SK-N-SH (cell line): Measurements from ENCODE around the gene GORASP1. TPM values are rescaled to one million over a fixed set of nuclear protein-coding genes. Genes with fewer than 3 reads are reported as not detected.

Experiments
- CTCF ChIA-PET: fragments of 300-600, 350-600 bp; formaldehyde crosslinking; extraction: SDS; loops from one replicate; lab custom pipeline; 2021; lab: Yijun Ruan, JAX
- POLR2A ChIA-PET: fragments of 350-600 bp; sonication (Branson Sonifier 250); formaldehyde crosslinking; extraction: SDS; loops from one replicate; lab custom pipeline; 2020; ENCODE audit warnings: antibody characterized with exemption, inconsistent platforms; lab: Yijun Ruan, JAX
- DNase-seq: peaks from one replicate; pipeline ENCODE4 v3.0.0; 2012
- H2AFZ ChIP-seq: fragments of 200-600 bp; sonication (generic); 2 replicates; pipeline ENCODE4 v1.8.1; 2016; ENCODE audit warnings: antibody characterized with exemption, mild to moderate bottlenecking, low read depth
- H3F3A ChIP-seq: fragments of 200-600 bp; sonication (generic); replicated peaks from 2 replicates; pipeline ENCODE3; 2016; ENCODE audit warnings: antibody characterized with exemption, mild to moderate bottlenecking; ENCODE audit not compliant: insufficient read depth
- H3K27ac ChIP-seq, 2 experiments: fragments of 200-500 bp in 1 of 2; fragments of 200-600 bp in 1 of 2; sonication (Bioruptor generic) in 1 of 2; sonication (generic), shearing (Covaris generic) in 1 of 2; 2 replicates each; pipeline versions ENCODE4 v1.5.1 to v1.6.1; 2014 to 2016; ENCODE audit warnings: low read depth in 2 of 2, inconsistent platforms in 1 of 2, low read length in 1 of 2, mild to moderate bottlenecking in 1 of 2, mixed read lengths in 1 of 2
- H3K27me3 ChIP-seq: fragments of 200-600 bp; sonication (generic), shearing (Covaris generic); 2 replicates; pipeline ENCODE4 v1.6.1; 2016; ENCODE audit warnings: mixed run types; ENCODE audit not compliant: insufficient read depth
- H3K36me3 ChIP-seq, 2 experiments: fragments of 200-500 bp in 1 of 2; fragments of 200-600 bp in 1 of 2; sonication (Bioruptor generic) in 1 of 2; sonication (generic) in 1 of 2; replicated peaks in 1 of 2; 2 replicates each; pipeline versions ENCODE3 to v1.5.1; 2014 to 2016; ENCODE audit warnings: low read length in 1 of 2, mild to moderate bottlenecking in 1 of 2; ENCODE audit not compliant: insufficient read depth in 2 of 2, control insufficient read depth in 1 of 2
- H3K4me1 ChIP-seq, 2 experiments: fragments of 200-500 bp in 1 of 2; fragments of 200-600 bp in 1 of 2; sonication (Bioruptor generic) in 1 of 2; sonication (generic), shearing (Covaris generic) in 1 of 2; 2 replicates each; pipeline versions ENCODE4 v1.5.1 to v1.6.1; 2014 to 2016; ENCODE audit warnings: low read depth in 1 of 2, low read length in 1 of 2, mixed run types in 1 of 2; ENCODE audit not compliant: insufficient read depth in 2 of 2, control insufficient read depth in 1 of 2
- H3K4me2 ChIP-seq: fragments of 200-600 bp; sonication (generic), shearing (Covaris generic); 2 replicates; pipeline ENCODE4 v1.6.1; 2017; ENCODE audit warnings: mixed run types
- H3K4me3 ChIP-seq, 2 experiments: fragments of 200-500 bp in 1 of 2; fragments of 200-600 bp in 1 of 2; sonication (Bioruptor generic) in 1 of 2; sonication (generic), shearing (Covaris generic) in 1 of 2; 2 replicates each; pipeline versions ENCODE4 v1.5.1 to v1.8.1; 2014 to 2016; ENCODE audit warnings: low read depth in 2 of 2, inconsistent platforms in 1 of 2, low read length in 1 of 2, mild to moderate bottlenecking in 1 of 2, mixed read lengths in 1 of 2, moderate library complexity in 1 of 2
- H3K79me2 ChIP-seq: fragments of 200-600 bp; sonication (generic); 2 replicates; pipeline ENCODE4 v1.8.1; 2017; ENCODE audit warnings: mild to moderate bottlenecking; ENCODE audit not compliant: insufficient read depth
- H3K9ac ChIP-seq: fragments of 200-600 bp; sonication (generic); 2 replicates; pipeline ENCODE4 v1.6.1; 2017; ENCODE audit warnings: mixed run types
- H3K9me2 ChIP-seq: fragments of 200-600 bp; sonication (generic); 2 replicates; pipeline ENCODE4 v1.6.1; 2017; ENCODE audit warnings: mixed run types
- H3K9me3 ChIP-seq: fragments of 200-600 bp; sonication (generic); 2 replicates; pipeline ENCODE4 v1.6.1; 2017; ENCODE audit warnings: mixed run types, mild to moderate bottlenecking, moderate library complexity
- H4K20me1 ChIP-seq: fragments of 200-600 bp; sonication (generic); 2 replicates; pipeline ENCODE4 v1.6.1; 2017; ENCODE audit warnings: mild to moderate bottlenecking, mixed run types; ENCODE audit not compliant: insufficient read depth
- ELF1 ChIP-seq: IDR thresholded peaks from 2 replicates; pipeline ENCODE4 v1.4.0; 2012
- FOSL2 ChIP-seq: IDR thresholded peaks from 2 replicates; pipeline ENCODE4 v1.4.0; 2012; ENCODE audit warnings: low read depth, mild to moderate bottlenecking, moderate library complexity, borderline replicate concordance
- FOXJ3 ChIP-seq: sonication (generic); formaldehyde crosslinking; IDR thresholded peaks from 2 replicates; pipeline ENCODE4 v1.5.1; 2020; ENCODE audit warnings: mild to moderate bottlenecking, missing genetic modification reagents
- GATA2 ChIP-seq: sonication (generic); formaldehyde crosslinking; IDR thresholded peaks from 2 replicates; pipeline ENCODE4 v1.5.0; 2020; ENCODE audit warnings: mild to moderate bottlenecking, missing genetic modification reagents
- IRF3 ChIP-seq: fragments of 150-350 bp; IDR thresholded peaks from 2 replicates; pipeline ENCODE4 v1.6.1; 2016; ENCODE audit warnings: mild to moderate bottlenecking, low read depth, low read length
- JUND ChIP-seq: IDR thresholded peaks from 2 replicates; pipeline ENCODE4 v1.4.0; 2012
- MEF2A ChIP-seq: IDR thresholded peaks from 2 replicates; pipeline ENCODE4 v1.4.0; 2012; ENCODE audit warnings: low read depth, borderline replicate concordance
- NFIC ChIP-seq: IDR thresholded peaks from 2 replicates; pipeline ENCODE4 v1.4.0; 2012; ENCODE audit warnings: borderline replicate concordance
- NRF1 ChIP-seq: IDR thresholded peaks from 2 replicates; pipeline ENCODE4 v1.6.1; 2012; ENCODE audit warnings: low read depth, mild to moderate bottlenecking, low read length
- PBX3 ChIP-seq: IDR thresholded peaks from 2 replicates; pipeline ENCODE4; 2012
- POLR2AphosphoS5 ChIP-seq: IDR thresholded peaks from 2 replicates; pipeline ENCODE4 v1.6.1; 2012; ENCODE audit warnings: low read depth, low read length
- RAD21 ChIP-seq: IDR thresholded peaks from 2 replicates; pipeline ENCODE4 v1.6.1; 2012; ENCODE audit warnings: mild to moderate bottlenecking, low read length
- REST ChIP-seq: IDR thresholded peaks from 2 replicates; pipeline ENCODE4 v1.6.1; 2012; ENCODE audit warnings: mild to moderate bottlenecking, low read depth, low read length, moderate library complexity
- SIN3A ChIP-seq: IDR thresholded peaks from 2 replicates; pipeline ENCODE4 v1.6.1; 2012; ENCODE audit warnings: low read depth, mild to moderate bottlenecking, low read length, moderate library complexity, borderline replicate concordance
- TCF12 ChIP-seq: IDR thresholded peaks from 2 replicates; pipeline ENCODE4 v1.4.0; 2012
- USF1 ChIP-seq: IDR thresholded peaks from 2 replicates; pipeline ENCODE4 v1.4.0; 2012; ENCODE audit warnings: low read depth, borderline replicate concordance
- ZBTB33 ChIP-seq: IDR thresholded peaks from 2 replicates; pipeline ENCODE4 v1.4.0; 2012; ENCODE audit warnings: low read depth, borderline replicate concordance
- WGBS: methylation state at CpG from one replicate; pipeline ENCODE4 v1.1.6; 2017; ENCODE audit warnings: low lambda C conversion rate; 5-methylcytosine and 5-hydroxymethylcytosine counted together
- polyA plus RNA-seq, 3 experiments: library from polyadenylated mRNA; depleted of rRNA; stranded (reverse); fragments of >200 nt; gene quantifications; 2 replicates each; pipeline ENCODE4 v1.2.3, GENCODE V29; 2012

GORASP1 gene
- polyA plus RNA-seq, 1 of the 3 experiments (the other 2 are of a cell fraction), result 44.3 TPM

- Histone ChIP-seq H2AFZ (no peak overlapping the region), H3K9me3 (no peaks in the 10 kb centered on the region)
- CTCF ChIA-PET, result interaction anchor here (14.8 kb wide), 1 partner anchor 168 kb away, joined by 223 read pairs; no protein-coding TSS in a partner anchor
- TF ChIP-seq FOXJ3 (no peak), POLR2AphosphoS5 (no peak), USF1 (no peak), JUND (no peak), ELF1 (no peak), REST (no peak), RAD21 (no peak), TCF12 (no peak), SIN3A (no peak), FOSL2 (no peak), PBX3 (no peak), NRF1 (no peak), ZBTB33 (no peak), NFIC (no peak), GATA2 (CRISPR knock-in tag) (no peak), MEF2A (no peak), IRF3 (no peak)
- TF ChIP-seq, all 33 proteins: peak for 0
- WGBS, result 83% methylated on average over 1 of the region's 1 CpG
- no peak for DNase-seq
- H3K79me2 ChIP-seq, result no peaks in the 10 kb centered on the region
- no peaks in the 10 kb centered on the region for H3K27me3 ChIP-seq
- no peak overlapping the region for H3K4me2 ChIP-seq
- H3F3A ChIP-seq, result no peaks in the 10 kb centered on the region
- no peaks in the 10 kb centered on the region for H3K36me3 ChIP-seq
- no peak overlapping the region for H3K27ac ChIP-seq
- no peak overlapping the region for H3K4me3 ChIP-seq
- no peak overlapping the region for H3K9ac ChIP-seq
- H4K20me1 ChIP-seq, result no peaks in the 10 kb centered on the region
- no peaks in the 10 kb centered on the region for H3K9me2 ChIP-seq
- H3K4me1 ChIP-seq, result 0 out of 4 replicates have a peak, but pooled peaks cover 0 to 6% of the 10 kb centered on the region in 2 experiments
- POLR2A ChIA-PET, result no interaction called here
Observed at GRCh38 chr3:39122813-39123212, 15.4 kb upstream of the GORASP1 start.
